Fibroblast of mammary gland (primary cell): ENCODE results near the gene FRY.
"Not testable (repeated sequence)": the region's sequence is repeated elsewhere in the genome, so short reads cannot be mapped to it uniquely, and the experiment has no call there.

Experiments used
- DNase-seq: peaks from one replicate; pipeline ENCODE4 v3.0.0-alpha.2; 2010; ENCODE audit warnings: low read depth
- H3K4me3 ChIP-seq: 2 replicates; pipeline ENCODE4 v1.5.1; 2011; ENCODE audit warnings: low read depth, mild to moderate bottlenecking, low read length, moderate library complexity; ENCODE audit not compliant: control insufficient read depth
- CTCF ChIP-seq: conservative IDR thresholded peaks from 2 replicates; pipeline ENCODE4 v1.5.1; 2011; ENCODE audit warnings: low read depth, low read length, inconsistent platforms; ENCODE audit not compliant: control insufficient read depth, insufficient read depth

Gene FRY

GRCh38 chr13:31996601-31997000 is 35.0 kb upstream of the FRY start:
- H3K4me3 ChIP-seq: no peak overlapping the region
- TF ChIP-seq CTCF: no peak
- no peak for DNase-seq

DNA sequence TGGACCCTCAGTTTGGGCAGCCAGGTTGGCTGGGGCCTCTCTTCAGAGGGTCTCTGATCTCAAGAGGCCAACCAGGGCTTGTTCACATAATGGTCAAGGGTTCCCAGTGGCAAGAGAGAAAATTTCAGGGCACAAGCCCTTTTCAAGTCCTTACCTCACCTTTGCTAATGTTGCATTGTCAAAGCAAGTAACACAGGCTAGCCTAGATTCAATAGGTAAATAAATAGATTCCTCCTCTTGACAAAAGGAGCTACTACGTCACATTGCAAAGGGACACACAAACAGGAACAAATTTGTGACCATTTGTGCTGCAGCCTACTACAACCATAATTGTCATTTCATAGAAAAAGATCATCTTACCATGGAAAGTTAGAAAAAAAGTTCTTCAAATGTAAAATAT is 33.9 kb upstream of the FRY start:
- no peak overlapping the region for H3K4me3 ChIP-seq
- TF ChIP-seq CTCF: no peak
- DNase-seq: no peak

DNA sequence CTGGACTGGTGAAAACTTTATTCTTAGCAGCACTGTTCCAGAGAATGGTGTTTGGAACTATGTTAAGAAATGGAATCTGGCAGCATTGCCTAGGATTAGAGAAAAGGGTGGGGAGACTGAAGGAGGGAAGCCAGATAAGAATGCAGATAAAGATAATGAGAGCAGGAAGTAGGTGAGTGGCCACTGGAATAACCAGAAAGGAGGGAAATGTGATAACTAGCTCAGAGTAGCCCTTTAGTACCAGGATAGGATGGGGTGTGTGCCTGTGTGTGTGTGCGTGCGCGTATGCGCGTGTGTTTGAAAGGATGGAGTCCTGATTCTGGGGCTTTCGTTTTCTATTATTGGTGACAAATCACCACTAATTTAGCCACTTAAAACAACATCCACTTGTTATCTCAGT is 33.4 kb upstream of the FRY start:
- no peak overlapping the region for H3K4me3 ChIP-seq
- no peak for DNase-seq
- no peak for TF ChIP-seq CTCF

- not testable (repeated sequence) for H3K4me3 ChIP-seq, DNase-seq
Measured at GRCh38 chr13:32000754-32001153, 30.8 kb upstream of the FRY start.

- H3K4me3 ChIP-seq: no peak overlapping the region
- DNase-seq: peak; percentile 58
- peak; percentile 52 for TF ChIP-seq CTCF
Measured at GRCh38 chr13:32001154-32001768, 30.3 kb upstream of the FRY start.

DNA sequence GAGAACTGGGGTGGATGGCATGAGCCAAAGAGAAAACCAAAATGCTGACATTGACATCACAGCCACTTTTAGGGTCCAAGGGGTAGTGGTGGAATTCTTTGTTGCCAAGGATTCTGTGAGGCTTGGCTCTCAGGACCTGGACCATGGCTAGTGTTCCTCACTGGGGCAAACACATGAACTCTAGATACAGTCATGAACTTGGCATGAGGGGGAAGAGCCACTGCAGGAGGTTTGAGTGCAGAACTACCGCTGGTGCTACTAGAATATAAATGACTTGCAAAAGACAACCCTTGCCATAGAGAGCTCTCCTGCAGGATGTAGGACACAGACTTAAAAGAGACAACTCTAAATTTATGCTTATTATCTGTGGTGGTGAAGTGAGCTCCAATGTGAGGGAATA is 29.8 kb upstream of the FRY start:
- no peak overlapping the region for H3K4me3 ChIP-seq
- no peak for TF ChIP-seq CTCF
- DNase-seq: no peak

- no peak for DNase-seq
Measured at GRCh38 chr13:32002873-32003272, 28.7 kb upstream of the FRY start.

More at GRCh38 chr13:32002873-32003272, 28.7 kb upstream of the FRY start:
- no peak overlapping the region for H3K4me3 ChIP-seq
- TF ChIP-seq CTCF: no peak
